ENCODE measurements around the gene RCBTB2. TPM values are rescaled to one million over a fixed set of nuclear protein-coding genes. Genes with fewer than 3 reads are reported as not detected.

The RCBTB2 gene
- total RNA-seq = 3.7 and 6.0 TPM in 2 replicates

DNA sequence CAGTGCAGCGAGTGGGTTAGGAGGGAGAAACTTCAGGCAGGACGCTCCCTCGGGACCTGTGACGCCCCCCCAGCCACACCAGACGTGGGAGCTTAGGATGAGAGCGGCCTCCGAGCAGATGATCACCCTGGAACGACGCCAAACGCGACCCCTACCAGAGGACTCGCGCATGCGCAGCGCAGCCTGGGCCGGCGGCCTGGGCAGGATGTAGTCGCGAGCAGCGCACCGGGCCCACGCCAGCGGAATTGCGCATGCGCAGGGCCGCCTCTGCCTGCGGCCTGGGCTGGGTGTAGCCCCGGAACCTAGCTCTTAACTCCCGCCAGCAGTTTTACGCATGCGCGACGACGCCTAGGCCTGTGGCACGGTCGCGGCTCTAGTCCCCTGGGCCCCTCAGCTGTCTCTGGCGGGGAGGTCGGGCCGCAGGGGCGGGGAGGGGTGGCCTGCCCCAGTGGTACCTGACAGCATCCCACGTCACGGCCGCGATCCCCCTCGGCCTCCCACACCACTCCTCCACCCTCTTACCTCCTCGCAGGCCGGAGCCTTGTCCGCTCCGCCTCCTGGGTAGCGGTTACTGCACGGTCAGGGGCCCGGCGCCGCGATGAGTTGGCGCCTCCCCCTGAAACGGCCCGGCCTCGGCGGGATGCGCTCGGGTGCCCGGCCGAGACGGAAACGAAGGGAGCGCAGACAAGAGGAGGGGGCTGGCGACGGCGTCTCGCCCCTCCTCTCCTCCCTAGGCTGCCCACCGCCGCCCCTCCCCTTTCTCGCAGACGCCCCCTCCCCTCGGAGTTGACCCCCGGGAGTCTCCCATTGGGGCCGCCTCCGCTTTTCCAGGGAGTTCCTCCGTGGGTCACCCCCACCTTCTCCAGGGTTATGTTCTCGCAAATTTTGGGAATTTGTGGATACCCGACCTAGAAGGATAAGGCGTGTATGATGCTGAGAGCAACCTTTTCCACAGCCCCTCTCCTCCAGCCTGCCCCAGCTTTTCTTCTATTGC, at the start of gene RCBTB2:
RCBTB2 (minus strand) TSS at position 575 of the 994 bp plus-strand sequence. CDS start 11,141 bp downstream, outside the sequence.

Other genes starting within 250 kb of the RCBTB2 start
- 30.0 and 50.4 TPM in 2 replicates for gene RB1, start 229.3 kb downstream of the RCBTB2 start, total RNA-seq
- gene LPAR6, start 120.0 kb downstream of the RCBTB2 start, total RNA-seq = 0.66 and 6.7 TPM in 2 replicates
- 0.88 TPM in 1 of 2 replicates, not detected in the other for gene CYSLTR2, start 120.8 kb upstream of the RCBTB2 start, total RNA-seq